ENCODE results near the gene EYA2.

DNA sequence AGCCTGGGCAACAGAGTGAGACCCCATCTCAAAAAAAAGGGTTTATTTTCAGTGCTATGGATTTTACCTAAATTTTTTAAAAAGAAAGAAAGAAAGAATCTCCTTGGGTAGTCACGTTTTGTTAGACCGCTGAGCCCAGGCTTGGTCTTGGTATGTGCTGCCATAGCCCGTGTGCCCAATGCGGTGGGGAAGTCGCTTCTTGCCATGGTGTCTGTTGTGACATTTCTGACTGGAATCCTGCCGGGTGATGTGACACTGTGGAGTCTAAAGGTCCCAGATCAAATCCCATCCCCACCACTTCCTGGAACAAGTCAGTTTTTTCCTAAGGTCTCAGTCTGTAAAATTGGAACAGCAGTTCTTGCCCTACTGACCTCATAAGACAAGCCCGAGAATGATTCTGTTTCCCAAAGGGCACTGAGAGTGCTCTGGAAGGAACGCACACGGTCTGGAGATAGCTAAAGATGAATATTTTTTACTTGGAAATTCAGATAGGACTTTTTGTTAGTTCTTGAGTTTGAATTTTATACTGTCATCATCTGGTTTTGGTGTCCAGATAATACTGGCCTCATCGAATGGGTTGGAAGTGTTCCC, 225.8 kb downstream of the EYA2 start:
- TF ChIP-seq, protein P1, sequence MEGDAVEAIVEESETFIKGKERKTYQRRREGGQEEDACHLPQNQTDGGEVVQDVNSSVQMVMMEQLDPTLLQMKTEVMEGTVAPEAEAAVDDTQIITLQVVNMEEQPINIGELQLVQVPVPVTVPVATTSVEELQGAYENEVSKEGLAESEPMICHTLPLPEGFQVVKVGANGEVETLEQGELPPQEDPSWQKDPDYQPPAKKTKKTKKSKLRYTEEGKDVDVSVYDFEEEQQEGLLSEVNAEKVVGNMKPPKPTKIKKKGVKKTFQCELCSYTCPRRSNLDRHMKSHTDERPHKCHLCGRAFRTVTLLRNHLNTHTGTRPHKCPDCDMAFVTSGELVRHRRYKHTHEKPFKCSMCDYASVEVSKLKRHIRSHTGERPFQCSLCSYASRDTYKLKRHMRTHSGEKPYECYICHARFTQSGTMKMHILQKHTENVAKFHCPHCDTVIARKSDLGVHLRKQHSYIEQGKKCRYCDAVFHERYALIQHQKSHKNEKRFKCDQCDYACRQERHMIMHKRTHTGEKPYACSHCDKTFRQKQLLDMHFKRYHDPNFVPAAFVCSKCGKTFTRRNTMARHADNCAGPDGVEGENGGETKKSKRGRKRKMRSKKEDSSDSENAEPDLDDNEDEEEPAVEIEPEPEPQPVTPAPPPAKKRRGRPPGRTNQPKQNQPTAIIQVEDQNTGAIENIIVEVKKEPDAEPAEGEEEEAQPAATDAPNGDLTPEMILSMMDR (conservative IDR thresholded peaks at IDR 0.05), result no peak
- TF ChIP-seq ZFX (IDR thresholded peaks at IDR 0.05), result no peak

All from C4-2B (cell line).